Coronary artery (tissue), 2 donors: ENCODE results near the gene LZTR1.
"Not testable (repeated sequence)": the region's sequence is repeated elsewhere in the genome, so short reads cannot be mapped to it uniquely, and the experiment has no call there.

Source experiments
- DNase-seq: peaks from one replicate; pipeline ENCODE4 v3.0.0-alpha.2; 2017; ENCODE audit warnings: low spot score
- H3K27ac ChIP-seq, 2 donors: fragments of 200-600 bp; sonication (generic); one replicate each; pipeline ENCODE4 v1.5.1; 2016 to 2019
- H3K4me3 ChIP-seq: fragments of 200-600 bp; sonication (generic); 2 replicates; pipeline ENCODE4 v1.5.1; 2016; ENCODE audit warnings: mild to moderate bottlenecking, moderate library complexity
- TF ChIP-seq, protein P1 (sequence below): fragments of 200-600 bp; sonication (generic); IDR thresholded peaks from one replicate; pipeline ENCODE4 v1.5.1; 2019; ENCODE audit warnings: antibody characterized with exemption

The LZTR1 gene

GRCh38 chr22:20981787-20982562, at the start of gene LZTR1:
Gene LZTR1, plus strand, starts transcription at chr22:20982297. Its CDS starts 75 bp downstream, at chr22:20982372.
- Histone ChIP-seq H3K4me3 (peak within 1 kb of the TSS; percentile 91), H3K27ac (peak within 1 kb of the TSS; percentile 89 to 90)
- DNase-seq: peak; percentile 84
- TF ChIP-seq, protein P1, sequence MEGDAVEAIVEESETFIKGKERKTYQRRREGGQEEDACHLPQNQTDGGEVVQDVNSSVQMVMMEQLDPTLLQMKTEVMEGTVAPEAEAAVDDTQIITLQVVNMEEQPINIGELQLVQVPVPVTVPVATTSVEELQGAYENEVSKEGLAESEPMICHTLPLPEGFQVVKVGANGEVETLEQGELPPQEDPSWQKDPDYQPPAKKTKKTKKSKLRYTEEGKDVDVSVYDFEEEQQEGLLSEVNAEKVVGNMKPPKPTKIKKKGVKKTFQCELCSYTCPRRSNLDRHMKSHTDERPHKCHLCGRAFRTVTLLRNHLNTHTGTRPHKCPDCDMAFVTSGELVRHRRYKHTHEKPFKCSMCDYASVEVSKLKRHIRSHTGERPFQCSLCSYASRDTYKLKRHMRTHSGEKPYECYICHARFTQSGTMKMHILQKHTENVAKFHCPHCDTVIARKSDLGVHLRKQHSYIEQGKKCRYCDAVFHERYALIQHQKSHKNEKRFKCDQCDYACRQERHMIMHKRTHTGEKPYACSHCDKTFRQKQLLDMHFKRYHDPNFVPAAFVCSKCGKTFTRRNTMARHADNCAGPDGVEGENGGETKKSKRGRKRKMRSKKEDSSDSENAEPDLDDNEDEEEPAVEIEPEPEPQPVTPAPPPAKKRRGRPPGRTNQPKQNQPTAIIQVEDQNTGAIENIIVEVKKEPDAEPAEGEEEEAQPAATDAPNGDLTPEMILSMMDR: peak; percentile 23

DNA sequence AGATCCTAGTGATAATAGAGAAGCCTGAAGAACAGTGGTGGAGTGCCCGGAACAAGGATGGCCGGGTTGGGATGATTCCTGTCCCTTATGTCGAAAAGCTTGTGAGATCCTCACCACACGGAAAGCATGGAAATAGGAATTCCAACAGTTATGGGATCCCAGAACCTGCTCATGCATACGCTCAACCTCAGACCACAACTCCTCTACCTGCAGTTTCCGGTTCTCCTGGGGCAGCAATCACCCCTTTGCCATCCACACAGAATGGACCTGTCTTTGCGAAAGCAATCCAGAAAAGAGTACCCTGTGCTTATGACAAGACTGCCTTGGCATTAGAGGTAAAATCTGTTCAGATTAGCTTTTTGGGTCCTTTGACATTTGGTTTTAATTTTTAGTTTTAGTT, 48.2 kb upstream of the LZTR1 start:
- no peak overlapping the region for H3K27ac ChIP-seq
- DNase-seq: no peak
- TF ChIP-seq, protein P1: no peak

DNA sequence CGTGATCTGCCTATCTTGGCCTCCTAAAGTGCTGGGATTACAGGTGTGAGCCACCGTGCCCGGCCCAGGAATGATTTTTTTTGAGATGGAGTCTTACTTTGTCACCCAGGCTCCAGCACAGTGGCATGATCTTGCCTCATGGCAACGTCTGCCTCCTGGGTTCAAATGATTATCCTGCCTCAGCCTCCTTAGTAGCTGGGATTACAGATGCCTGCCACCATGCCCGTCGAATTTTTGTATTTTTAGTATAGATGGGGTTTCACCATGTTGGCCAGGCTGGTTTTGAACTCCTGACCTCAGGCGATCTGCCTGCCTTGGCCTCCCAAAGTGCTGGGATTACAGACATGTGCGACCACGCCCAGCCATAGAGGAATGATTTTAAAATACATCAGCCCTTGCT, 47.0 kb upstream of the LZTR1 start:
- H3K4me3 ChIP-seq, H3K27ac ChIP-seq, DNase-seq: not testable (repeated sequence)

More for the DNA sequence above, 48.2 kb upstream of the LZTR1 start:
- no peak overlapping the region for H3K4me3 ChIP-seq

DNA sequence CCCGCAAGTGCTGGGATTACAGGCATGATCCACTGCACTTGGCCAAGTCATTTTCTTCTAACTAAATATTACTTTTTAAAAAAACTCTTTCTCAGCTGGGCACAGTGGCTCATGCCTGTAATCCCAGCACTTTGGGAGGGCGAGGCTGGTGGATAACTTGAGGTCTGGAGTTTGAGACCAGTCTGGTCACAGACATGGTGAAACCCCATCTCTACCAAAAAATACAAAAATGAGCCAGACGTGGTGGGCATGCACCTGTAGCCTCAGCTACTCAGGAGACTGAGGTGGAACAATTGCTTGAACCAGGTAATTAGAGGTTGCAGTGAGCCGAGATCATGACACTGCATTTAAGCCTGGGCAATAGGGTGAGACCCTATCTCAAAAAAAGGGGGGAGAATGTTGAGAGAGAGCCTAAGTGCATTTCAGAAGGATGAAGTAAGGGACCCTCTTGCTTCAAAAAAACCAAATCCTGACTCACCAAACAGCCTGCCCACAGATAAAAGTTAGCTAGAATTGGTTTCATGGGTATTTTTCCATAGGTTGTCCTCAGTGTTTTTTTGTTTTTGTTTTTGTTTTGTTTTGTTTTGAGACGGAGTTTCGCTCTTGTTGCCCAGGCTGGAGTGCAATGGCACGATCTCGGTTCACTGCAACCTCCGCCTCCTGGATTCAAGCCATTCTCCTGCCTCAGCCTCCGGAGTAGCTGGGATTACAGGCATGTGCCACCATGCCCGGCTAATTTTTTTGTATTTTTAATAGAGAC, 46.1 kb upstream of the LZTR1 start:
- not testable (repeated sequence) for H3K4me3 ChIP-seq, DNase-seq, H3K27ac ChIP-seq

GRCh38 chr22:20937031-20937793, 44.9 kb upstream of the LZTR1 start:
- H3K4me3 ChIP-seq: peak overlapping the region; percentile 25
- TF ChIP-seq, protein P1: no peak
- H3K27ac ChIP-seq: no peak overlapping the region
- DNase-seq: no peak

DNA sequence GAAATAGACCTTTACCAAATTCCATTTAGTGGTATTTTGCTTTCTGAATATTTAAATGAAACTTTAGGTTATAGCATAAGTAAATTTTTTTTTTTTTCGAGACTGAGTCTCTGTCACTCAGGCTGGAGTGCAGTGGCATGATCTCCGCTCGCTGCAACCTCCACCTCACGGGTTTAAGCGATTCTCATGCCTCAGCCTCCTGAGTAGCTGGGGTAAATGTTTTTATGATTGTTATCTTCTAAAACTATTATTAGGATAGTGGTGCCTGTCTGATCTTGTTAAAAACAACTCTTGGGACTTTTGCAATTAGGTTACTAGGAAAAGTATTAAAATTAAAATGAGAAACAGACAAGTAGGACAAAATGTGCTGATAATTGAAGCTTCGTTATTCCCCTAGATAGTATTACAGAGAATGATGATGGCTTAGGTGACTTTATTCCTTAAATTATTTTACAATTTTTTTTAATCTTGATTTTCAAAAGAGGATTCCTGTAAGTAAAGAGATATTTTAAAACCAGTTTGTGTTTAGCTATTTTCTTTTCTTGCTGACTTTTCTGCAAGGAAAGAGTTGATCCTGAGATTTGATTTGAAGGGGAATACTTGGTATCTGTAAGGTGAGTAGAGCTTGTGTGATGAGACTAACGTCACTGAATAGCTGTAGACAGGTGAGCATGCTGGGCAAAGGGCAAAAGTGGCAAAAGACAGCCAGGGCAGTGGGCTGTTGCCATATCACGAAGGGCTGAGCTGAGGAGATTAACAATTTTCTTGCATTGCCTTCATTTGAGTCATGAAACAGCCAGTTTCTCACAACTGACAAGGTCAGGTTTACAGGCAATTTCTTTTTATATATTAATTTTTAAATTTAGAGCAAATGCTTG, 44.1 kb upstream of the LZTR1 start:
- Histone ChIP-seq H3K4me3 (no peak overlapping the region), H3K27ac (no peak overlapping the region)
- no peak for DNase-seq
- TF ChIP-seq, protein P1: no peak

GRCh38 chr22:20939457-20940185, 42.5 kb upstream of the LZTR1 start:
- not testable (repeated sequence) for H3K27ac ChIP-seq, H3K4me3 ChIP-seq, DNase-seq
